GM12878 (cell line): Measurements from ENCODE around the gene ART5. TPM values are rescaled to one million over a fixed set of nuclear protein-coding genes. Genes with fewer than 3 reads are reported as not detected.

Experiments used
- ATAC-seq: fragments of 200-7000 bp; cut with Tn5 transposase; 3 replicates; pipeline ENCODE4 v1.9.1; 2020; ENCODE audit warnings: mild to moderate bottlenecking, moderate library complexity
- BruUV-seq: library from RNA; stranded (reverse); fragments of 400-500 nt; replicated peaks from 2 replicates; lab custom pipeline; 2021; lab: Mats Ljungman, UMichigan
- CTCF ChIA-PET: fragments of 300-600 bp; sonication (Branson Sonifier 250); formaldehyde crosslinking; extraction: SDS; loops from one replicate; lab custom pipeline; 2021; ENCODE audit warnings: inconsistent platforms; lab: Yijun Ruan, JAX
- POLR2A ChIA-PET: fragments of 350-600 bp; formaldehyde crosslinking; extraction: SDS; loops from one replicate; lab custom pipeline; 2021; ENCODE audit warnings: inconsistent platforms; lab: Charles Lee
- RAD21 ChIA-PET: fragments of 300-600 bp; sonication (Branson Sonifier 250); formaldehyde crosslinking; loops from one replicate; lab custom pipeline; 2023; ENCODE audit warnings: antibody characterized with exemption; ENCODE audit not compliant: unreplicated experiment; lab: Charles Lee
- SMC1A ChIA-PET: fragments of 300-600 bp; sonication (Branson Sonifier 250); formaldehyde crosslinking; loops from one replicate; lab custom pipeline; 2023; ENCODE audit not compliant: unreplicated experiment, uncharacterized antibody; lab: Charles Lee
- DNase-seq: peaks from one replicate; pipeline ENCODE4 v3.0.0-alpha.2; 2011; ENCODE audit warnings: low read depth, low spot score
- FAIRE-seq: peaks from 3 replicates; lab custom pipeline; 2011; peaks lifted over from hg19 to GRCh38; lab: Jason Lieb, UNC
- H2AFZ ChIP-seq: 2 replicates; pipeline ENCODE4 v1.6.0; 2011; ENCODE audit warnings: low read depth, low read length, control low read depth; ENCODE audit not compliant: control insufficient read depth
- H3K27ac ChIP-seq: 2 replicates; pipeline ENCODE4 v1.5.1; 2011; ENCODE audit warnings: control low read depth; ENCODE audit not compliant: control insufficient read depth, insufficient read depth
- H3K27me3 ChIP-seq, 2 experiments: replicated peaks in 1 of 2; 2 replicates each; pipeline versions ENCODE4 v1.6.0 to v1.6.1; 2011; ENCODE audit warnings: low read length in 1 of 2; ENCODE audit not compliant: control insufficient read depth in 2 of 2, insufficient read depth in 2 of 2
- H3K36me3 ChIP-seq, 2 experiments: 2 replicates each; pipeline ENCODE4 v1.5.1; 2011; ENCODE audit warnings: low read length in 1 of 2; ENCODE audit not compliant: control insufficient read depth in 2 of 2, insufficient read depth in 2 of 2
- H3K4me1 ChIP-seq: 2 replicates; pipeline ENCODE4 v1.6.1; 2011; ENCODE audit warnings: mild to moderate bottlenecking, low read length, moderate library complexity, mixed read lengths; ENCODE audit not compliant: control insufficient read depth, insufficient read depth
- H3K4me2 ChIP-seq: 2 replicates; pipeline ENCODE4 v1.6.0; 2011; ENCODE audit warnings: control low read depth; ENCODE audit not compliant: control insufficient read depth, insufficient read depth
- H3K4me3 ChIP-seq: fragments of 200-600 bp; sonication (generic); 2 replicates; pipeline ENCODE4 v1.5.1; 2016
- H3K79me2 ChIP-seq: 2 replicates; pipeline ENCODE4 v1.6.0; 2011; ENCODE audit warnings: low read length; ENCODE audit not compliant: control insufficient read depth, insufficient read depth
- H3K9ac ChIP-seq: 2 replicates; pipeline ENCODE4 v1.8.0; 2011; ENCODE audit warnings: low read length, control low read depth, mixed read lengths; ENCODE audit not compliant: control insufficient read depth, insufficient read depth
- H3K9me3 ChIP-seq: replicated peaks from 3 replicates; pipeline ENCODE4 v1.5.1; 2011; ENCODE audit warnings: mild to moderate bottlenecking, low read length; ENCODE audit not compliant: control insufficient read depth, insufficient read depth
- H4K20me1 ChIP-seq: 2 replicates; pipeline ENCODE4 v1.6.0; 2011; ENCODE audit not compliant: control insufficient read depth, insufficient read depth
- ETV6 ChIP-seq, 2 experiments: fragments of 450-650 bp in 1 of 2; IDR thresholded peaks in 1 of 2; conservative IDR thresholded peaks in 1 of 2; 2 replicates each; pipeline ENCODE4 v1.6.1; 2014; ENCODE audit warnings: antibody characterized with exemption in 1 of 2, borderline replicate concordance in 1 of 2, low read depth in 1 of 2, mild to moderate bottlenecking in 1 of 2, moderate library complexity in 1 of 2
- FOXM1 ChIP-seq: IDR thresholded peaks from 2 replicates; pipeline ENCODE4 v1.6.1; 2012; ENCODE audit warnings: low read depth, mild to moderate bottlenecking, inconsistent platforms, low read length, moderate library complexity
- MXI1 ChIP-seq: fragments of 150-350 bp; IDR thresholded peaks from 2 replicates; pipeline ENCODE4 v1.6.1; 2011; ENCODE audit warnings: low read depth, mild to moderate bottlenecking, inconsistent platforms, low read length, improper control_type of control experiment
- RBBP5 ChIP-seq: fragments of 200-600 bp; sonication (generic); conservative IDR thresholded peaks from 2 replicates; pipeline ENCODE4 v1.6.1; 2016
- RCOR1 ChIP-seq: conservative IDR thresholded peaks from 2 replicates; pipeline ENCODE4 v1.6.1; 2012; ENCODE audit warnings: low read depth, low read length, improper control_type of control experiment
- SPI1 ChIP-seq: IDR thresholded peaks from 2 replicates; pipeline ENCODE4 v1.6.1; 2011; ENCODE audit warnings: low read depth, mild to moderate bottlenecking, low read length, moderate library complexity, borderline replicate concordance; ENCODE audit not compliant: insufficient read depth
- STAT1 ChIP-seq: fragments of 450-650 bp; conservative IDR thresholded peaks from 2 replicates; pipeline ENCODE4 v1.6.1; 2014; ENCODE audit warnings: antibody characterized with exemption, mild to moderate bottlenecking
- WGBS: methylation state at CpG from one replicate; pipeline ENCODE4 v1.1.6; 2016; ENCODE audit warnings: low lambda C conversion rate; ENCODE audit not compliant: insufficient replicate concordance, insufficient coverage; ENCODE audit errors: missing lambda C conversion rate; 5-methylcytosine and 5-hydroxymethylcytosine counted together
- in situ Hi-C: fragments of 300-500 bp; cut with MboI; formaldehyde crosslinking; loops from 9 replicates; pipeline ENCODE4 v1.14.3; 2018; ENCODE audit warnings: mixed read lengths
- intact Hi-C: fragments of 100-400 bp; cut with micrococcal nuclease; formaldehyde crosslinking; loops from one replicate; pipeline ENCODE4 v1.14.2; 2022; ENCODE audit not compliant: unreplicated experiment
- polyA plus RNA-seq, 11 experiments: library from polyadenylated mRNA; depleted of rRNA in 4 of 11; unstranded in 6 of 11; stranded (reverse) in 5 of 11; fragments of >200 nt; fragmentation: Nextera tagmentation in 4 of 11; fragmentation: Illumina TruSeq in 1 of 11; extraction: Ambion mirVana in 4 of 11; extraction: Trizol in 1 of 11; gene quantifications; 1 replicate in 1 of 11; 2 replicates in 10 of 11; pipeline versions ENCODE4 v1.2.1 to v1.2.3, GENCODE V29; 2011 to 2016; ENCODE audit warnings: inconsistent platforms in 2 of 11, missing spikeins in 2 of 11, low read depth in 1 of 11
- total RNA-seq, 4 experiments: library from RNA; depleted of rRNA in 3 of 4; stranded (reverse); fragments of >200 nt in 3 of 4; fragmentation: Illumina TruSeq in 1 of 4; extraction: Trizol in 1 of 4; gene quantifications; 2 replicates each; pipeline versions ENCODE4 v1.2.1 to v1.2.3, GENCODE V29; 2013 to 2021
- TF ChIP-seq, protein P1 (sequence below): fragments of 450-650 bp; formaldehyde crosslinking; IDR thresholded peaks from 2 replicates; pipeline ENCODE4 v1.4.0; 2022; ENCODE audit warnings: mild to moderate bottlenecking, moderate library complexity
- TF ChIP-seq, protein P2 (sequence below): fragments of 450-650 bp; IDR thresholded peaks from 2 replicates; pipeline ENCODE4 v1.6.1; 2016; ENCODE audit warnings: mild to moderate bottlenecking

The ART5 gene
- total and polyA plus RNA-seq, 10 of the 15 experiments (the other 5 are each of a cell fraction or from before 2014, with no cell fraction given): 0.06 TPM; not detected in 9

DNA sequence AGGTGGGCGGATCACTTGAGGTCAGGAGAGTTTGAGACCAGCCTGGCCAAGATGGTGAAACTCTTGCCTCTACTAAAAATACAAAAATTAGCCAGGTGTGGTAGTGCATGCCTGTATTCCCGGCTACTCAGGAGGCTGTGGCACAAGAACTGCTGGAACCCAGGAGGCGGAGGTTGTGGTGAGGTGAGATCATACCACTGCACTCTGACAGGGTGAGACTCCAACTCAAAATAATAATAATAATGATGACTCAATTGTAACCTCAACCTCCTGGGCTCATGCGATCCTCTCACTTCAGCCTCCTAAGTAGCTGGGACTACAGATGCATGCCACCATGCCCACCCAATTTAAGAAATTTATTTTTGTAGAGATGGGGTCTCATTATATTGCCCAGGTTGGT lies 45.0 kb upstream of the ART5 start:
- BruUV-seq: no TSS peak
- H3K27me3 ChIP-seq: no peaks in the 10 kb centered on the region
- no peaks in the 10 kb centered on the region for H4K20me1 ChIP-seq
- no peak overlapping the region for H3K9ac ChIP-seq
- ATAC-seq (no peak), FAIRE-seq (no peak), DNase-seq (no peak)
- no peaks in the 10 kb centered on the region for H3K79me2 ChIP-seq
- POLR2A ChIA-PET: no interaction called here
- H3K4me1 ChIP-seq: no peaks in the 10 kb centered on the region
- RAD21 ChIA-PET: no interaction called here
- WGBS: 60% methylated on average over 4 of the region's 4 CpGs
- intact Hi-C loops (no loop called here), in situ Hi-C loops (no loop called here)
- no peak overlapping the region for H2AFZ ChIP-seq
- peaks cover 9 to 43% of the 10 kb centered on the region in 2 experiments for H3K36me3 ChIP-seq
- no peak overlapping the region for H3K4me2 ChIP-seq
- SMC1A ChIA-PET: interaction anchor here (1.6 kb wide), 1 partner anchor 122 kb away, joined by 3 read pairs; the partner anchor contains the start of gene PGAP2
- CTCF ChIA-PET: no interaction called here
- no peak overlapping the region for H3K4me3 ChIP-seq
- no peak overlapping the region for H3K27ac ChIP-seq
- H3K9me3 ChIP-seq: no peaks in the 10 kb centered on the region
- TF ChIP-seq SPI1 (no peak), STAT1 (no peak), MXI1 (no peak), FOXM1 (no peak), RBBP5 (no peak), ETV6 (conservative IDR thresholded peaks at IDR 0.05 in 1 of 2, IDR thresholded peaks at IDR 0.05 in 1 of 2; ENCODE audit: borderline replicate concordance in 1 of 2, low read depth in 1 of 2) (no peak), RCOR1 (no peak)
- TF ChIP-seq, protein P1, sequence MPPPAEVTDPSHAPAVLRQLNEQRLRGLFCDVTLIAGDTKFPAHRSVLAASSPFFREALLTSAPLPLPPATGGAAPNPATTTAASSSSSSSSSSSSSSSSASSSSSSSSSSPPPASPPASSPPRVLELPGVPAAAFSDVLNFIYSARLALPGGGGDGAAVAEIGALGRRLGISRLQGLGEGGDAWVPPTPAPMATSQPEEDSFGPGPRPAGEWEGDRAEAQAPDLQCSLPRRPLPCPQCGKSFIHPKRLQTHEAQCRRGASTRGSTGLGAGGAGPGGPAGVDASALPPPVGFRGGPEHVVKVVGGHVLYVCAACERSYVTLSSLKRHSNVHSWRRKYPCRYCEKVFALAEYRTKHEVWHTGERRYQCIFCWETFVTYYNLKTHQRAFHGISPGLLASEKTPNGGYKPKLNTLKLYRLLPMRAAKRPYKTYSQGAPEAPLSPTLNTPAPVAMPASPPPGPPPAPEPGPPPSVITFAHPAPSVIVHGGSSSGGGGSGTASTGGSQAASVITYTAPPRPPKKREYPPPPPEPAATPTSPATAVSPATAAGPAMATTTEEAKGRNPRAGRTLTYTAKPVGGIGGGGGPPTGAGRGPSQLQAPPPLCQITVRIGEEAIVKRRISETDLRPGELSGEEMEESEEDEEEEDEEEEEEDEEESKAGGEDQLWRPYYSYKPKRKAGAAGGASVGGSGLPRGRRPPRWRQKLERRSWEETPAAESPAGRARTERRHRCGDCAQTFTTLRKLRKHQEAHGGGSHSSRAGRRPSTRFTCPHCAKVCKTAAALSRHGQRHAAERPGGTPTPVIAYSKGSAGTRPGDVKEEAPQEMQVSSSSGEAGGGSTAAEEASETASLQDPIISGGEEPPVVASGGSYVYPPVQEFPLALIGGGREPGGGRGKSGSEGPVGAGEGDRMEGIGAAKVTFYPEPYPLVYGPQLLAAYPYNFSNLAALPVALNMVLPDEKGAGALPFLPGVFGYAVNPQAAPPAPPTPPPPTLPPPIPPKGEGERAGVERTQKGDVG (CRISPR knock-in tag): no peak
- TF ChIP-seq, protein P2, sequence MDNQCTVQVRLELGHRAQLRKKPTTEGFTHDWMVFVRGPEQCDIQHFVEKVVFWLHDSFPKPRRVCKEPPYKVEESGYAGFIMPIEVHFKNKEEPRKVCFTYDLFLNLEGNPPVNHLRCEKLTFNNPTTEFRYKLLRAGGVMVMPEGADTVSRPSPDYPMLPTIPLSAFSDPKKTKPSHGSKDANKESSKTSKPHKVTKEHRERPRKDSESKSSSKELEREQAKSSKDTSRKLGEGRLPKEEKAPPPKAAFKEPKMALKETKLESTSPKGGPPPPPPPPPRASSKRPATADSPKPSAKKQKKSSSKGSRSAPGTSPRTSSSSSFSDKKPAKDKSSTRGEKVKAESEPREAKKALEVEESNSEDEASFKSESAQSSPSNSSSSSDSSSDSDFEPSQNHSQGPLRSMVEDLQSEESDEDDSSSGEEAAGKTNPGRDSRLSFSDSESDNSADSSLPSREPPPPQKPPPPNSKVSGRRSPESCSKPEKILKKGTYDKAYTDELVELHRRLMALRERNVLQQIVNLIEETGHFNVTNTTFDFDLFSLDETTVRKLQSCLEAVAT: no peak
